SK-N-SH treated with all-trans-retinoic acid at 6 μM for 48 hours (cell line): ENCODE data around the gene C1orf105.

ENCODE experiments used
- ATAC-seq: fragments of 200-7000 bp; cut with Tn5 transposase; 3 replicates; pipeline ENCODE4 v1.9.1; 2020; ENCODE audit warnings: mild to moderate bottlenecking, moderate library complexity
- ARNTL ChIP-seq: fragments of 450-650 bp; formaldehyde crosslinking; IDR thresholded peaks from 2 replicates; pipeline ENCODE4 v1.5.0; 2020; ENCODE audit warnings: low read depth, mild to moderate bottlenecking, moderate library complexity, borderline replicate concordance
- BACH2 ChIP-seq: fragments of 250-450 bp; sonication (Bioruptor Pico); IDR thresholded peaks from 2 replicates; pipeline ENCODE4 v1.9.0; 2021; ENCODE audit warnings: mild to moderate bottlenecking, borderline replicate concordance
- CREB5 ChIP-seq: fragments of 250-450 bp; sonication (Bioruptor Pico); IDR thresholded peaks from 2 replicates; pipeline ENCODE4 v1.5.1; 2020; ENCODE audit warnings: low read depth, mild to moderate bottlenecking, moderate library complexity
- CSDC2 ChIP-seq: fragments of 250-450 bp; sonication (Bioruptor Pico); IDR thresholded peaks from 2 replicates; pipeline ENCODE4 v1.5.0; 2020; ENCODE audit warnings: mild to moderate bottlenecking, moderate library complexity
- CSRNP3 ChIP-seq: fragments of 250-450 bp; sonication (Bioruptor Pico); IDR thresholded peaks from 2 replicates; pipeline ENCODE4 v1.5.1; 2021; ENCODE audit warnings: mild to moderate bottlenecking, moderate library complexity
- ESRRG ChIP-seq: fragments of 250-450 bp; sonication (Bioruptor Pico); IDR thresholded peaks from 2 replicates; pipeline ENCODE4 v1.6.1; 2021; ENCODE audit warnings: mild to moderate bottlenecking
- GLIS3 ChIP-seq: fragments of 250-450 bp; sonication (Bioruptor Pico); IDR thresholded peaks from 2 replicates; pipeline ENCODE4 v1.5.0; 2020; ENCODE audit warnings: mild to moderate bottlenecking, moderate library complexity
- ISL1 ChIP-seq: fragments of 250-450 bp; sonication (Bioruptor Pico); IDR thresholded peaks from 2 replicates; pipeline ENCODE4 v2.1.2; 2022; ENCODE audit warnings: mild to moderate bottlenecking, moderate library complexity
- OSR1 ChIP-seq: fragments of 250-450 bp; sonication (Bioruptor Pico); IDR thresholded peaks from 2 replicates; pipeline ENCODE4 v1.8.0; 2022; ENCODE audit warnings: moderate library complexity, mild to moderate bottlenecking, inconsistent platforms
- PATZ1 ChIP-seq: fragments of 250-450 bp; sonication (Bioruptor Pico); IDR thresholded peaks from 2 replicates; pipeline ENCODE4 v1.8.0; 2020; ENCODE audit warnings: mild to moderate bottlenecking, moderate library complexity, borderline replicate concordance
- POU6F1 ChIP-seq: fragments of 250-450 bp; sonication (Bioruptor Pico); IDR thresholded peaks from 2 replicates; pipeline ENCODE4 v1.8.0; 2021; ENCODE audit warnings: low read depth, mild to moderate bottlenecking, moderate library complexity, borderline replicate concordance
- PPARA ChIP-seq: fragments of 250-450 bp; sonication (Bioruptor Pico); IDR thresholded peaks from 2 replicates; pipeline ENCODE4 v1.5.0; 2020; ENCODE audit warnings: mild to moderate bottlenecking, borderline replicate concordance
- RARB ChIP-seq: fragments of 250-450 bp; sonication (Bioruptor Pico); IDR thresholded peaks from 2 replicates; pipeline ENCODE4 v1.8.0; 2021; ENCODE audit warnings: mild to moderate bottlenecking, moderate library complexity
- SNAI2 ChIP-seq: fragments of 250-450 bp; sonication (Bioruptor Pico); IDR thresholded peaks from 2 replicates; pipeline ENCODE4 v1.5.0; 2020; ENCODE audit warnings: mild to moderate bottlenecking, moderate library complexity
- TCF4 ChIP-seq: fragments of 250-450 bp; sonication (Bioruptor Pico); IDR thresholded peaks from 2 replicates; pipeline ENCODE4 v1.8.0; 2021; ENCODE audit warnings: mild to moderate bottlenecking, moderate library complexity, borderline replicate concordance
- TOX ChIP-seq: fragments of 250-450 bp; sonication (Bioruptor Pico); IDR thresholded peaks from 2 replicates; pipeline ENCODE4 v1.8.0; 2021; ENCODE audit warnings: mild to moderate bottlenecking, moderate library complexity, borderline replicate concordance
- TSHZ2 ChIP-seq: fragments of 250-450 bp; sonication (Bioruptor Pico); IDR thresholded peaks from 2 replicates; pipeline ENCODE4 v1.5.0; 2020; ENCODE audit warnings: mild to moderate bottlenecking, moderate library complexity
- ZC3H10 ChIP-seq: fragments of 250-450 bp; sonication (Bioruptor Pico); IDR thresholded peaks from 2 replicates; pipeline ENCODE4 v1.5.1; 2021; ENCODE audit warnings: mild to moderate bottlenecking, moderate library complexity
- ZFP3 ChIP-seq: fragments of 250-450 bp; sonication (Bioruptor Pico); IDR thresholded peaks from 2 replicates; pipeline ENCODE4 v1.5.0; 2020; ENCODE audit warnings: mild to moderate bottlenecking, moderate library complexity
- ZFP30 ChIP-seq: fragments of 450-650 bp; formaldehyde crosslinking; IDR thresholded peaks from 2 replicates; pipeline ENCODE4 v1.5.0; 2022; ENCODE audit warnings: mild to moderate bottlenecking, moderate library complexity
- ZNF565 ChIP-seq: fragments of 450-650 bp; formaldehyde crosslinking; conservative IDR thresholded peaks from 2 replicates; pipeline ENCODE4 v1.5.0; 2020; ENCODE audit warnings: low read depth, mild to moderate bottlenecking, moderate library complexity
- ZNF8 ChIP-seq: fragments of 450-650 bp; formaldehyde crosslinking; IDR thresholded peaks from 2 replicates; pipeline ENCODE4 v1.5.0; 2020; ENCODE audit warnings: mild to moderate bottlenecking, moderate library complexity

Gene C1orf105

GRCh38 chr1:172395576-172395975 is 24.9 kb upstream of the C1orf105 start:
- ATAC-seq: no peak
- TF ChIP-seq SNAI2 (CRISPR knock-in tag) (no peak), ZFP30 (no peak), OSR1 (CRISPR knock-in tag) (no peak), TOX (CRISPR knock-in tag) (no peak), TSHZ2 (no peak), ZFP3 (CRISPR knock-in tag) (no peak), RARB (CRISPR knock-in tag) (no peak), PPARA (CRISPR knock-in tag) (no peak), ZNF8 (CRISPR knock-in tag) (no peak), ISL1 (no peak), TCF4 (CRISPR knock-in tag) (no peak), GLIS3 (CRISPR knock-in tag) (no peak), CREB5 (CRISPR knock-in tag) (no peak)

GRCh38 chr1:172397221-172397620 is 23.3 kb upstream of the C1orf105 start:
- no peak for TF ChIP-seq OSR1 (CRISPR knock-in tag)
- TF ChIP-seq CREB5 (CRISPR knock-in tag): no peak
- TF ChIP-seq CSRNP3 (CRISPR knock-in tag): no peak
- TF ChIP-seq ZC3H10 (CRISPR knock-in tag): 0 out of 2 replicates have a peak, but pooled peaks have one; percentile 3
- ATAC-seq: 0 out of 3 replicates have a peak, but pooled peaks have one; percentile 27

- no peak for ATAC-seq
- no peak for TF ChIP-seq CREB5 (CRISPR knock-in tag)
- no peak for TF ChIP-seq BACH2 (CRISPR knock-in tag)
- 0 out of 2 replicates have a peak, but pooled peaks have one; percentile 62 for TF ChIP-seq OSR1 (CRISPR knock-in tag)
- no peak for TF ChIP-seq TCF4 (CRISPR knock-in tag)
Observed at GRCh38 chr1:172397633-172398032, 22.9 kb upstream of the C1orf105 start.

GRCh38 chr1:172398193-172398592 is 22.3 kb upstream of the C1orf105 start:
- ATAC-seq: no peak; the same call in 1 of the 3 replicates
- TF ChIP-seq SNAI2 (CRISPR knock-in tag): no peak
- no peak for TF ChIP-seq BACH2 (CRISPR knock-in tag)
- TF ChIP-seq GLIS3 (CRISPR knock-in tag): no peak
- TF ChIP-seq PPARA (CRISPR knock-in tag): no peak
- TF ChIP-seq ARNTL: no peak
- TF ChIP-seq CSDC2: no peak
- TF ChIP-seq POU6F1 (CRISPR knock-in tag): no peak
- no peak for TF ChIP-seq ESRRG (CRISPR knock-in tag)
- TF ChIP-seq ZC3H10 (CRISPR knock-in tag): no peak
- no peak for TF ChIP-seq RARB (CRISPR knock-in tag)
- no peak for TF ChIP-seq ZNF565 (CRISPR knock-in tag)
- TF ChIP-seq PATZ1 (CRISPR knock-in tag): no peak
- TF ChIP-seq TCF4 (CRISPR knock-in tag): no peak
- no peak for TF ChIP-seq CREB5 (CRISPR knock-in tag)
- TF ChIP-seq ZFP30: no peak
- no peak for TF ChIP-seq ZNF8 (CRISPR knock-in tag)
- TF ChIP-seq OSR1 (CRISPR knock-in tag): no peak
- TF ChIP-seq ISL1: no peak
